DMS114 treated with DMSO at 0.1 percent for 48 hours (cell line): ENCODE data around the gene ARVCF.
A peak's percentile ranks its signal among the peaks of the same experiment; 100 is the strongest.

ENCODE experiments used
- DNase-seq: peaks from one replicate; lab custom pipeline; 2025; ENCODE audit not compliant: unreplicated experiment; lab: John Stamatoyannopoulos, UW

The ARVCF gene

DNA sequence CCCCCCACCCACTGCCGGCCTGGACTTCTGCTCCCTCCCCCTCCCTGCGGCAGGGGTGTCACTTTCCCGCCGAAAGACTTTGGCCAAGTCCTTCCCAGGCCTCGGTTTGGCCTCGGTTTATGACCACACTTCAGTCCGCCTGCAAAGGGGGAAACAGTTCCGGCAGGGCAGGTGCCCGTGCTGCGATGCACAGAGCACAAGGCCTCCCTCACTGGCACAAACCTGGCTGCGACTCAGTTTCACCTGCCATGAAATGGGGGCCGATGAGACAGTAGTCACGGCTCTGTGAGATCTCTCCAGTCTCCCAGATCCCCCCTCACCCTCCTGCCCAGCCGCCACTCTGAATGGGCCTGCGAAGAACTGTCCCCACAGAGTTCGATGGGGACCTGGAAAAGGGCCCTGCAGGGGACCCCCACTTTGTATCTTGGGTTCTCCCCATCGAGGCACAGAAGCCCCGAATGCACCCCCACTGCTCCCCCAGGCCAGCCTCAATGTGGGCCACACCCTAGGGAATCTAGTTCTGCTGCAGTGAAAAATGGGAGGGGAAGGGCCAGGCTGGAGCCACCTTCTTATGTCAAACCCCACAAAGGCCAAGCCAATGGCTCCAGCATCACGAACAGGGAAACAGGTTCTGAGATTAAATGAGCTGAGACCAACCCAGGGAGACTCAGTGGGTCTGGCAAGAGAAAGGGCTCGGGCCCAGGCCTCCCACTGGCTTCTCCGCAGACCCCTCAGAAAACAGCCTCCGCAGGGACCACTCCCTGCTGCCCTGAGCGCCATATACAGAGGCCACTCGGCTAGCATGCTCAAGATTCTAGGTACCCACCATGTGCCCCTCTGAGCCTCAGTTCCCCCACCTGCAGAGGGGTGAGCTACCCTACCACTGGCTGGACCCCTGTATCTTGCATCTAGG, 29.0 kb downstream of the ARVCF start:
- DNase-seq: no peak

GRCh38 chr22:19986410-19987341, 29.9 kb downstream of the ARVCF start:
- DNase-seq: peak; percentile 21

GRCh38 chr22:19986011-19986409, 30.6 kb downstream of the ARVCF start:
- DNase-seq: no peak

DNA sequence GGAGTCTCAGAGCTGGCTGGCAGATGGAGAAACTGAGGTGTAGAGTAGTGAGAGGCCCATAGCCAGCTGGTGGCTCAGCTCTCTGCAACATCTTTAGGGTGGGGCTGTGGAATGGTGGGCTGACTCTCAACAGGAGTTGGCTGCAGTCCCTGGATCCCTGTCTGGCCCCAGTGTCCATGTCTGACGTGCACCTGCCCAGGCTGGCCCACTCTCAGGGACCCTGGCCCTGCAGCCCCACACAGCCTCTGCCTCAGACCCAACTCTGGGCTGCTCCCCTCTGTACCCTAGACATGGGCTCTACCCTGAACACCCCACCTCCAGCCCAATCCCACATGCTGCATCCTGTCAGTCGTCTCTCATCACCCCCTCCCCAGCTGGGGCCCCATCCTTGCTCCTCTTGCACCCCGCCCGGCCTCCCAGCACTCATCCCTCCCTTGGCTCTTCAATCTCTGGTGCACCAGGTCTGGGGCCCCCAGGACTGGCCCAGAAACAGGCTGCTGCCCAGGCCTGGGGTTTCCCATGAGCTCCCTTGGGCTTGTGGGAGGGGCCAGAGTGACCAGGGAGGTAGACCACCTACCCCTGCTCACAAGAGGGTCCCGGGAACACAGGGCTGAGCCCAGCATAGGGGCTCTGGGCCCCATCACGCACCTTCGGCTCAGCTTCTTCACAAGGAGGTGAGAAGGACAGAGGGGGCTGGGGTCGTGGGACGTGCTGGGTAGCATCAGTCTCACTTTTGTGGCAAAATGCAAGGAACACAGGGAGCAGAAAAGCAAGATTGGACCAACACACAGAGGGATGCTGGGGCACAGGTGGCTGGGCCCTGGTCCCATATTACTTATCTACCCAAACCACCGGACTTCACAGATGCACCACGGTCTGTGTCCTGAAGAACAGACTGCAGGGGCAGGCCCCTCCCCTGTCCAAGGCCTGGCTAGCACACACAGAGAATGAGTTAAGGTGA, 31.5 kb downstream of the ARVCF start:
- DNase-seq: no peak

GRCh38 chr22:19984201-19984753, 32.3 kb downstream of the ARVCF start:
- DNase-seq: no peak

DNA sequence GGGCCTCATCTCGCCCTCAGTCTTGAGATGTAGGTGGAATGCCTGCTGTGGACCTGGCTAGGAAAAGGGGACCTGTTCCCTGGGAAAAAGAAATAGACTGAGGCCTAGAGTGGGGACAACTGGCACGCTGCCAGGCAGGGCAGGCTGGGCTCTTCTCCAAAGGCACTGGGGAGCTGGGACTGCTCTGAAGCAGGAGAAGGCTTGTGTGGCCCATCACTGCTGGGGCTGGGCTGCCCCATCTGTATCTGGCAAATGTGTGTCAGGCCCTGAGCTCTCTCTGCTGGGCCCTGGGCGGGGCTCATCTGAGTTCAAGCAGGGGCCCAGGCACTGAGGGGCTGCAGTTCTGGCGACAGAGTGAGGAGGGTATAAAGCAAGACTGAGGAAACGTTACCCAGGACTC, 32.9 kb downstream of the ARVCF start:
- no peak for DNase-seq

DNA sequence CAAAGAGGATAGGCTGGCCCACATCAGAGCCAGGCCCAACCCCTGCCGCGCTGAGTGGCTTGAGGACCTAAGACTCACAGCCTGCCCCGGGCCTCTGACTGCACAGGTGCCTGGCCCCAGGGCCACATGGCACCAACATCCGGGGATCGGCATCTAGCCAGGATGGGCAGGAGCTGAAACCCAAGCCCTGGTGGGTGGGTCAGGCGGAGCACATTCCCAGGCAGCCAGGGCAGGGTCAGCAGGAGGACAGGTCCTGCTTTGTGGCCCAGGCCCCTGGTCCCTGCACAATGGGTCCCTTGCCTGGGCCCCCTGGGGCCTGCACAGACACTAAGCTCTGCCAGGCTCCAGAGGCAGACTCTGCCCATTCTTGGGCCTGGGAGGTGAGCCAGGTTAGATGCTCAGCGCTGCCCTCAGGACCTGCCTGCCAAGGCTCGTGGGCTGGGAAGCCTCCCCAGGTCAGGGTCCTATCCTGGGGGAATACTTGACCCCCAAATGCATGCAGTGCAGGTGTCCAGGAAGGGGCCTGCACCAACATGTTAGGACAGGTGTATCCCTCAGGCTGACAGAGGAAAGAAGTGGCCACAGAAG, 33.5 kb downstream of the ARVCF start:
- no peak for DNase-seq

- DNase-seq: no peak
These were observed 34.4 kb downstream of the ARVCF start for GRCh38 chr22:19981961-19982920.

DNA sequence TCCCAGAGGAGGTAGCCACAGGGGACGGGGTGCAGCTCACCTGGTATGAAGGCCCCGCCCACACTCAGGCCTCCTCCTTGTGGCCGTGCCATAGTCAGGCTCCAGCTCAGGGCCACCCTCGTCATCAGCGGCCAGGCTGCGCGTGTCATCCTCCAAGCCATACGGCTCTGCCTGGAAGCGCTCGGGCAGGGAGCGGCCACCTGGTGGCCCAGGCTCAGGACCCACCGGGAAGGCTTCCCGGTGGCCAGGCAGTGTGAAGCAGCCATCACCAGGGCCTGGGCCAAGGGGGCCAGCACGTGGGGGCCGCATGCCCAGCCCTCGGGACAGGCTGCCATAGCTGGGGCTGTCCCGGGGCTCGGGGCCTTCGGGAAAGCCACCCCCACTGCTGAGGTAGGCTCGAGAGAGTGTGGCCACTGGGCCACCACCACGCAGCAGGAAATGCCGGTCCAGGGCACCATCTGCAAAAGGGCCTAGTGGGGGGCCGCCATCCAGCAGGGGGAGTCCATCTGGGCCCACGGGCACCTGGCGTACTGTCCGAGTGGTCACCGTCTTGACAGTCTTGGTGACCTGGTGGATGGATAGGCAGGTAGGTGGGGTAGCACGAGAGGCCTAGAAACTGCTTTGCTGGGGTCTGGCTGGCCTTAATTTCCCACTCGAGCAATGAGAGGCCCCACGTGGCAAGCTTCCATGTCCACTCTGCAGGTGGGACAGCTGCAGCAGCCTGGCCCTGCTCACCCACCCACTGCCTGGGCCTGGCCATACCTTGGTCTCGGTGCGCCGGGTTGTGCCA, 35.3 kb downstream of the ARVCF start:
- DNase-seq: no peak

DNA sequence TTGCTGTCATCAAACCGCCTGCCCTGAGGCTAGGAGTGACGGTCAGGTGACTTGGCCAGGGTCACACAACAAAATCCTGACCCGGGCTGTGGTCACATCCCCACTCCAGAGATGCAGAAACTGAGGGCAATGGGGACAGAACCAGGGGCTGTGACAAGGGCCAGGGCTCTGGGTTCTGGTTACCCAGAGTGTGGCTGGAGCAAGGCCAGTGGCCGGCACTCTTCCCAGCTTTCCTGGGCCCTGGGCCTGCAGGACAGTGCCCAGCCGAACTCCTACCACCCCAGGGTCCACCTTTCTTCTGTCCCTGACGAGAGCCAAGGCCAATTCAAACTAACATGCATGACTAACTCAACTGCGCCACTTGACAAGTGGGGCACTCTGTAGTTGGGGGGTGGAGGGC, 35.9 kb downstream of the ARVCF start:
- no peak for DNase-seq

DNA sequence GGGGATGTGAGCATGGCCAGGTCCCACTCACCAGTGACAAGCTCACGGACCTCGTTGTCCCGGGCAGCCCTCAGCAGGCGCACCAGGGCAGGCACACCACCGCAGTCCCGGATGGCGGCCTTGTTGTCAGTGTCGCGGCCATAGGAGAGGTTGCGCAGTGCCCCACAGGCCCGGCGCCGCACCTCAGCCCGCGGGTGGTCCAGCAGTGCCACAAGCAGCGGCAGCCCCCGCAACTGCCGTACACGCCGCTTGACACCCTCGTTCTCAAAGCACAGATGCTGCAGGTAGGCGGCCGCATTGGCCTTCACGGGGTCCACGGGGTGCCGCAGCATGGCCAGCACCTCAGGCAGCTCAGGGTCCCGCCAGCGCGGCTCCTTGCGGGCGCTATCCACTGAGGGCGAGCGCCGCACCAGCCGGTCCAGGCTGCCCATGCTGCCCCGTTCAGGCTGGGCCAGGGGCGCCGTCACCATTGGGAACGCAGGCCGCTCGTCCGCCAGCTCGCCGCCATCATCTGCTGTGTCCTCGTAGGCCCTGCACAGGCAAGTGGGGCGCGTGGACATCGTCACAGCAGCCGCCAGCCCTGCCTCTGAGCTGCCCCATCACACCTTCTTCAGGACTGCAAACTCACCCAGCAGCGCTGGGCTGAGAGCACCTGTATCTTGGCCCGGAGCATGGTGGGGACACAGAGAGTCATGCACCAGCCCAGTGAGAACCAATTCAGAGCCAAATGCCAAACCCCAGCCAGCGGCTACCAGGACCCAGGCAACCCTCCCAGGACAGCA, 36.7 kb downstream of the ARVCF start:
- no peak for DNase-seq

- no peak for DNase-seq
These were observed 37.9 kb downstream of the ARVCF start for GRCh38 chr22:19978748-19979147.

- no peak for DNase-seq
These were observed 39.1 kb downstream of the ARVCF start for GRCh38 chr22:19977296-19978243.

- no peak for DNase-seq
These were observed 40.0 kb downstream of the ARVCF start for GRCh38 chr22:19976671-19977070.

- no peak for DNase-seq
These were observed 41.0 kb downstream of the ARVCF start for GRCh38 chr22:19975707-19976035.

GRCh38 chr22:19974935-19975706, 41.5 kb downstream of the ARVCF start:
- DNase-seq: no peak
